ENCODE data around the gene FAM78B.

FAM78B gene

GRCh38 chr1:166088572-166088955 is 78.2 kb downstream of the FAM78B start:
- Histone ChIP-seq H3K27me3 (ENCODE audit: insufficient read depth, low read length) (no peaks in the 10 kb centered on the region), H3K79me2 (ENCODE audit: control insufficient read depth, insufficient read depth, low read length, unreplicated experiment) (no peaks in the 10 kb centered on the region), H3K36me3 (ENCODE audit: insufficient read depth, low read length) (no peaks in the 10 kb centered on the region), H3K4me1 (ENCODE audit: control insufficient read depth, insufficient read depth, low read length, unreplicated experiment) (no peaks in the 10 kb centered on the region), H3K27ac (ENCODE audit: low read depth, low read length) (no peak overlapping the region), H2AFZ (ENCODE audit: low read length, unreplicated experiment) (no peak overlapping the region), H3K4me3 (ENCODE audit: low read depth, low read length) (no peak overlapping the region)

- no peaks in the 10 kb centered on the region for H3K79me2 ChIP-seq (ENCODE audit: control insufficient read depth, insufficient read depth, low read length, unreplicated experiment)
- H3K27ac ChIP-seq (ENCODE audit: low read depth, low read length): no peak overlapping the region
- H3K4me1 ChIP-seq (ENCODE audit: control insufficient read depth, insufficient read depth, low read length, unreplicated experiment): no peaks in the 10 kb centered on the region
- no peak overlapping the region for H2AFZ ChIP-seq (ENCODE audit: low read length, unreplicated experiment)
- H3K36me3 ChIP-seq (ENCODE audit: insufficient read depth, low read length): no peaks in the 10 kb centered on the region
- no peaks in the 10 kb centered on the region for H3K27me3 ChIP-seq (ENCODE audit: insufficient read depth, low read length)
- no peak overlapping the region for H3K4me3 ChIP-seq (ENCODE audit: low read depth, low read length)
Measured at GRCh38 chr1:166087734-166088571, 78.8 kb downstream of the FAM78B start.

GRCh38 chr1:166086113-166086883 is 80.5 kb downstream of the FAM78B start:
- H3K27ac ChIP-seq (ENCODE audit: low read depth, low read length): no peak overlapping the region
- no peak overlapping the region for H2AFZ ChIP-seq (ENCODE audit: low read length, unreplicated experiment)
- no peak overlapping the region for H3K4me3 ChIP-seq (ENCODE audit: low read depth, low read length)
- no peaks in the 10 kb centered on the region for H3K27me3 ChIP-seq (ENCODE audit: insufficient read depth, low read length)
- no peaks in the 10 kb centered on the region for H3K79me2 ChIP-seq (ENCODE audit: control insufficient read depth, insufficient read depth, low read length, unreplicated experiment)
- no peaks in the 10 kb centered on the region for H3K4me1 ChIP-seq (ENCODE audit: control insufficient read depth, insufficient read depth, low read length, unreplicated experiment)
- no peaks in the 10 kb centered on the region for H3K36me3 ChIP-seq (ENCODE audit: insufficient read depth, low read length)

- no peak overlapping the region for H3K4me3 ChIP-seq (ENCODE audit: low read depth, low read length)
- H2AFZ ChIP-seq (ENCODE audit: low read length, unreplicated experiment): no peak overlapping the region
- no peak overlapping the region for H3K27ac ChIP-seq (ENCODE audit: low read depth, low read length)
- H3K36me3 ChIP-seq (ENCODE audit: insufficient read depth, low read length): no peaks in the 10 kb centered on the region
- H3K27me3 ChIP-seq (ENCODE audit: insufficient read depth, low read length): no peaks in the 10 kb centered on the region
- no peaks in the 10 kb centered on the region for H3K4me1 ChIP-seq (ENCODE audit: control insufficient read depth, insufficient read depth, low read length, unreplicated experiment)
- H3K79me2 ChIP-seq (ENCODE audit: control insufficient read depth, insufficient read depth, low read length, unreplicated experiment): no peaks in the 10 kb centered on the region
Measured at GRCh38 chr1:166084613-166085012, 82.2 kb downstream of the FAM78B start.

DNA sequence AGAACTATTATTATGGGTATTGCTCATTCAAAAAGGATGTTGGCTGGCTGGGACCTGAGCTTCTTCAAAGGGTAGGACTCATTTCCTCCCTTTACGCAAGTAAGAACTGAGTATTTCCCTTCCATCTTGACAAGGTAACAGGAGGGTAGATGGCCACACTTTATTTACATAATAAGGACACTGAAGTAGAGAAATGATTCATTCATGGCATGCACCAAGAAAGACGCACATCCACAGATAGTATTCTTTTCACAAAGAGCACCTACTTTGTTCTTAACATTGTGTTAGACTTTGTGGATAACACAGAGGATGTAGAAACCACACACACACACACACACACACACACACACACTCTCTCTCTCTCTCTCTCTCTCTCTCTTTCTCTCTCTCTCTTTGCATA is 82.9 kb downstream of the FAM78B start:
- Histone ChIP-seq H3K27ac (ENCODE audit: low read depth, low read length) (no peak overlapping the region), H3K27me3 (ENCODE audit: insufficient read depth, low read length) (no peaks in the 10 kb centered on the region), H3K4me1 (ENCODE audit: control insufficient read depth, insufficient read depth, low read length, unreplicated experiment) (no peaks in the 10 kb centered on the region), H2AFZ (ENCODE audit: low read length, unreplicated experiment) (no peak overlapping the region), H3K79me2 (ENCODE audit: control insufficient read depth, insufficient read depth, low read length, unreplicated experiment) (no peaks in the 10 kb centered on the region), H3K36me3 (ENCODE audit: insufficient read depth, low read length) (no peaks in the 10 kb centered on the region), H3K4me3 (ENCODE audit: low read depth, low read length) (no peak overlapping the region)

DNA sequence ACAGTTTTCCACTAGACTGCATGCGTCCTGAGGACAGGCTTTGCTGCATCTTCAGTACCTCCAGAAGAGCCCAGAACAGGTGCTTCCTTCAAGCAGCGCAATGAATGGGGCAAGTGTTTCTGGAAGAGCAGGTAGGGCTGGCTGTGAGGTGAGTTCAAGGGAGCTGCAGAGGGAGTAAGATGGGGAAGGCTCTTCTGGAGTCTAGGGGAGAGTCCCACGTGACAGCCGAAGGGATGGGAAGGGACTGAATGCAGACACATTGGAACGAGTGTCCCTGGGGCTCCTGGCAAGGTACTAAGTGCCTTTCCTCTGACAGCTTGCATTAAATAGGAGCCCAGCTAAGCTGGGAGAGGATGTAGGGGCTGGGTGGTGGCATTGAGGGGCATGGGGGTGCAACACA is 84.2 kb downstream of the FAM78B start:
- H3K4me1 ChIP-seq (ENCODE audit: control insufficient read depth, insufficient read depth, low read length, unreplicated experiment): no peaks in the 10 kb centered on the region
- H3K4me3 ChIP-seq (ENCODE audit: low read depth, low read length): no peak overlapping the region
- H3K27ac ChIP-seq (ENCODE audit: low read depth, low read length): no peak overlapping the region
- H3K79me2 ChIP-seq (ENCODE audit: control insufficient read depth, insufficient read depth, low read length, unreplicated experiment): no peaks in the 10 kb centered on the region
- no peak overlapping the region for H2AFZ ChIP-seq (ENCODE audit: low read length, unreplicated experiment)
- H3K27me3 ChIP-seq (ENCODE audit: insufficient read depth, low read length): no peaks in the 10 kb centered on the region
- no peaks in the 10 kb centered on the region for H3K36me3 ChIP-seq (ENCODE audit: insufficient read depth, low read length)

- H3K27ac ChIP-seq (ENCODE audit: low read depth, low read length): no peak overlapping the region
Measured at GRCh38 chr1:166080967-166081870, 85.6 kb downstream of the FAM78B start.

DNA sequence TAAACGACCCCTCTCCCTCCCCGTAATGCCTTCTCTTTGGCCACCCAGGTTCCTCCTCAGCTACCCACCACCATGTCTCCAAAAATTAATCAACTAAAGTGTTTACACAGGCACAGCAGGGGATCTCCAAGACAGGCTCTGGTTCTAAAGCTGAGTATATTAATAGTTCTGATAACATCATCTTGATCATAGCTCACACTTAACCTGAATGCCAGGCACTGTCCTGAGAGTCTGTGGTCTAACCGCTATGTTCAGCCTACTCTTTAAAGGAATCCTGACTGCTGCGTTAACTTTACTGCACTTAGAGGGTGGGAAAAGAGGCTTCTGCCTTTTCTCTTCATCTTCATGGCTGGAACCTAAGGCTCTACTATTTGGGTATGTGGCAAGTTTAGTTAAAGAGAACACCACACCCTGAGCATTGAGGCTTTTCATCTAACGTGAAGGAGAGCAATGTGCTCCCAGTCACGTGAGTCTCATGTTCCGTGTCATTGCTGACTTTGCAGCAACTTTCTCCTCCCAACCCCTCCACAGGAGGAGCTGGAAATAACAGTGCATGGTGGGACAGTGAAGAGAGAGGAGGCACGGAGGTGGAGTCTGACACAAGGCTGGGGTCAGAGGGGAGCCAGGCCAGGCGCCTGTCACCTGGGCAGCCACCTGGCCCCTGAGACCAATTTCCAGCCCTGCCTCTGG is 86.4 kb downstream of the FAM78B start:
- H2AFZ ChIP-seq (ENCODE audit: low read length, unreplicated experiment): no peak overlapping the region
- no peaks in the 10 kb centered on the region for H3K4me1 ChIP-seq (ENCODE audit: control insufficient read depth, insufficient read depth, low read length, unreplicated experiment)
- H3K4me3 ChIP-seq (ENCODE audit: low read depth, low read length): no peak overlapping the region
- H3K27me3 ChIP-seq (ENCODE audit: insufficient read depth, low read length): no peaks in the 10 kb centered on the region
- no peaks in the 10 kb centered on the region for H3K36me3 ChIP-seq (ENCODE audit: insufficient read depth, low read length)
- no peaks in the 10 kb centered on the region for H3K79me2 ChIP-seq (ENCODE audit: control insufficient read depth, insufficient read depth, low read length, unreplicated experiment)
- H3K27ac ChIP-seq (ENCODE audit: low read depth, low read length): no peak overlapping the region

More at GRCh38 chr1:166080967-166081870, 85.6 kb downstream of the FAM78B start:
- H2AFZ ChIP-seq (ENCODE audit: low read length, unreplicated experiment): no peak overlapping the region
- no peaks in the 10 kb centered on the region for H3K79me2 ChIP-seq (ENCODE audit: control insufficient read depth, insufficient read depth, low read length, unreplicated experiment)
- H3K27me3 ChIP-seq (ENCODE audit: insufficient read depth, low read length): no peaks in the 10 kb centered on the region
- H3K36me3 ChIP-seq (ENCODE audit: insufficient read depth, low read length): no peaks in the 10 kb centered on the region
- H3K4me3 ChIP-seq (ENCODE audit: low read depth, low read length): no peak overlapping the region
- no peaks in the 10 kb centered on the region for H3K4me1 ChIP-seq (ENCODE audit: control insufficient read depth, insufficient read depth, low read length, unreplicated experiment)

DNA sequence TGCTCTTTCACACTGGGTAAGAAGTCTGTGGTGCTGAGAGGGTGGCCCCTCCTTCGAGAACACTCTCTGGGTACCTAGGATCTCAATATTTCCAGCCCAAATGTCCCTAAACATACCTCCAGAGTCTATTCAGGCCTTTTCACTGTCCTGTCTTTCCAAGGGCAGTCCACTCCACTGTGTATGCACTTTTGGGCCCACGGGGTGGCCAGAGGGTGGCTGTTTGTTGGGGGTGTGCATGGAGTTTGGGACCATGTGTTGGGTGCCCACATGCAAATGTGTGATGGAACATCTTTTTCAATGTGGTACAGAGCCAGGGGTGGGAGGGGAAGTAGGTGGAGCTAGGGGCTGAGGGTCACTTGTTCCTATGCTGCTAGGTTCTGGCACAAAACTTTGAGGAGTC is 87.5 kb downstream of the FAM78B start:
- Histone ChIP-seq H3K27ac (ENCODE audit: low read depth, low read length) (no peak overlapping the region), H3K4me1 (ENCODE audit: control insufficient read depth, insufficient read depth, low read length, unreplicated experiment) (no peaks in the 10 kb centered on the region), H3K36me3 (ENCODE audit: insufficient read depth, low read length) (no peaks in the 10 kb centered on the region), H3K27me3 (ENCODE audit: insufficient read depth, low read length) (no peaks in the 10 kb centered on the region), H3K79me2 (ENCODE audit: control insufficient read depth, insufficient read depth, low read length, unreplicated experiment) (no peaks in the 10 kb centered on the region), H2AFZ (ENCODE audit: low read length, unreplicated experiment) (no peak overlapping the region), H3K4me3 (ENCODE audit: low read depth, low read length) (no peak overlapping the region)

GRCh38 chr1:166073489-166073888 is 93.3 kb downstream of the FAM78B start:
- H3K27ac ChIP-seq (ENCODE audit: low read depth, low read length): no peak overlapping the region
- H3K4me3 ChIP-seq (ENCODE audit: low read depth, low read length): no peak overlapping the region
- no peaks in the 10 kb centered on the region for H3K4me1 ChIP-seq (ENCODE audit: control insufficient read depth, insufficient read depth, low read length, unreplicated experiment)
- H3K36me3 ChIP-seq (ENCODE audit: insufficient read depth, low read length): no peaks in the 10 kb centered on the region
- H3K79me2 ChIP-seq (ENCODE audit: control insufficient read depth, insufficient read depth, low read length, unreplicated experiment): no peaks in the 10 kb centered on the region
- no peaks in the 10 kb centered on the region for H3K27me3 ChIP-seq (ENCODE audit: insufficient read depth, low read length)
- H2AFZ ChIP-seq (ENCODE audit: low read length, unreplicated experiment): no peak overlapping the region
